ENCODE data around the gene LILRB3.
"Not testable (repeated sequence)": the region's sequence is repeated elsewhere in the genome, so short reads cannot be mapped to it uniquely, and the experiment has no call there.

Gene LILRB3

DNA sequence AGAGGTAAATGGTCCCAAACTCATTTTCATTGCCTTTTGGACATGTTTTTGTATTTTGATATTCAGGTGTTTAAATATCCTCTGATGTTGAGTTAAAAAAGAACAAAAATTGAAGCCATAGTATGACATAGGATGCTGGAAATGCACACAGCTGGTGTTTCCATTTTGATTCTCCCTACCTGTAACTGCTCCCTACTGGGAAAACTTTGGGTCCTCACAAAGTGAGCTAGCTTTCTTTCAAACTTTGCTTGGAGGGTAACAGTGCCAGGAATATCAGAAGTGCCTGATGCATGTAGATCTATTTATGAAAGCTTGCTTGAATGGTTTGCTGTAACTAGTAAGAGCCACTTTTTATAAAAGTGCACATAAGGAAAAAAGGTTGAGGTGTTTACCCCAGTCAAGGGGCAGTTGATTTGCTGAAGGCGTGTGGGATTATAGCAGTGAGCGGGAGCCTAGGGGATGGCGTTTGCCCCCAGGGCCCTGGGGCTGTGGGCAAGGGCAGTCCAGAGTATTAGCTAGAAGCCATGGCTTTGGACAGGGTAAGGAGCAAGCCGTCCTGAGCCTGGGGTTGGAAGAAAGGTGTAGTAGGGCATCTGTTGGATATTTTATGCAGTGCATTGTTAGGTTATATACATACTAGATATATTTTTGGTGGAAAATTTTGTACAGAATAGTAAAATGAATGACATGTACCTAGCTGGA, 17.9 kb downstream of the LILRB3 start:
- TF ChIP-seq, protein P1, sequence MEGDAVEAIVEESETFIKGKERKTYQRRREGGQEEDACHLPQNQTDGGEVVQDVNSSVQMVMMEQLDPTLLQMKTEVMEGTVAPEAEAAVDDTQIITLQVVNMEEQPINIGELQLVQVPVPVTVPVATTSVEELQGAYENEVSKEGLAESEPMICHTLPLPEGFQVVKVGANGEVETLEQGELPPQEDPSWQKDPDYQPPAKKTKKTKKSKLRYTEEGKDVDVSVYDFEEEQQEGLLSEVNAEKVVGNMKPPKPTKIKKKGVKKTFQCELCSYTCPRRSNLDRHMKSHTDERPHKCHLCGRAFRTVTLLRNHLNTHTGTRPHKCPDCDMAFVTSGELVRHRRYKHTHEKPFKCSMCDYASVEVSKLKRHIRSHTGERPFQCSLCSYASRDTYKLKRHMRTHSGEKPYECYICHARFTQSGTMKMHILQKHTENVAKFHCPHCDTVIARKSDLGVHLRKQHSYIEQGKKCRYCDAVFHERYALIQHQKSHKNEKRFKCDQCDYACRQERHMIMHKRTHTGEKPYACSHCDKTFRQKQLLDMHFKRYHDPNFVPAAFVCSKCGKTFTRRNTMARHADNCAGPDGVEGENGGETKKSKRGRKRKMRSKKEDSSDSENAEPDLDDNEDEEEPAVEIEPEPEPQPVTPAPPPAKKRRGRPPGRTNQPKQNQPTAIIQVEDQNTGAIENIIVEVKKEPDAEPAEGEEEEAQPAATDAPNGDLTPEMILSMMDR (IDR thresholded peaks at IDR 0.05), result no peak
- DNase-seq (ENCODE audit: low spot score), result no peak
- Histone ChIP-seq H3K27ac (no peak overlapping the region), H3K4me3 (peak overlapping the region; percentile 2)

- no peak overlapping the region for H3K27ac ChIP-seq
These were observed 19.6 kb downstream of the LILRB3 start for GRCh38 chr19:54203151-54203611.

DNA sequence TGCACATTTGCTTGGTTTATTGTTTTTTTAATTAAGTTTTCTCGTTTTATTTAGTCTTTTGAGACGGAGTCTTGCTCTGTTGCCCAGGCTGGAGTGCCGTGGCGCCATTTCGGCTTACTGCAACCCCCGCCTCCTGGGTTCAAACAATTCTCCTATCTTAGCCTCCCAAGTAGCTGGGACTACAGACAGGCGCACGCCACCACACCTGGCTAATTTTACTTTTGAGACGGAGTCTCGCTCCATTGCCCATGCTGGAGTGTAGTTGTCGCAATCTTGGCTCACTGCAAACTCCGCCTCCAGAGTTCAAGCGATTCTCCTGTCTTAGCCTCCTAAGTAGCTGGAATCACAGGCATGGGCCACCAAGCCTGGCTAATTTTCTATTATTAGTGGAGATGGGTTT, 20.8 kb downstream of the LILRB3 start:
- DNase-seq (ENCODE audit: low spot score), result no peak
- TF ChIP-seq, protein P1 (IDR thresholded peaks at IDR 0.05), result no peak
- Histone ChIP-seq H3K27ac (no peak overlapping the region), H3K4me3 (peak overlapping the region; percentile 80)

More at GRCh38 chr19:54203151-54203611, 19.6 kb downstream of the LILRB3 start:
- peak overlapping the region; percentile 80 for H3K4me3 ChIP-seq
- no peak for DNase-seq (ENCODE audit: low spot score)
- TF ChIP-seq, protein P1 (IDR thresholded peaks at IDR 0.05), result no peak

DNA sequence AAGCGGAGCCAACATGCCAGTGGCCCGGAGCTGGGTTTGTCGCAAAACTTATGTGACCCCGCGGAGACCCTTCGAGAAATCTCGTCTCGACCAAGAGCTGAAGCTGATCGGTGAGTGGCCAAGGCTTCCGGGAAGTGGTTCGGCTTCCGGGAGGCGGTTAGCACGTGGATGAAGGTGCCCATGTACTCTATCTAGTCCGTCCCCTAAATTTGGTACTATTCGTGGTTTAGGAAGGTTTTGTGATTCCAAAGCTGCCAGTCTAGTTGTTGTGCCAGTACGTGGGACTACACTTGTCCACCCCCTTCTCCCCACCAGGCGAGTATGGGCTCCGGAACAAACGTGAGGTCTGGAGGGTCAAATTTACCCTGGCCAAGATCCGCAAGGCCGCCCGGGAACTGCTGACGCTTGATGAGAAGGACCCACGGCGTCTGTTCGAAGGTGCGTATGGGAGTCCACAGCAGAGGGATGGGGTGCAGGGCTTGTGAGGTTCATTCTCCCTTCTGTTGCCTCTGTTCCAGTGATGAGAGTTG, 21.6 kb downstream of the LILRB3 start:
- no peak for DNase-seq (ENCODE audit: low spot score)
- TF ChIP-seq, protein P1 (IDR thresholded peaks at IDR 0.05), result no peak
- peak overlapping the region; percentile 88 to 93 for H3K27ac ChIP-seq
- peak overlapping the region; percentile 80 for H3K4me3 ChIP-seq

- no peak overlapping the region for H3K4me3 ChIP-seq
- TF ChIP-seq, protein P1 (IDR thresholded peaks at IDR 0.05), result no peak
- H3K27ac ChIP-seq, result no peak overlapping the region
- no peak for DNase-seq (ENCODE audit: low spot score)
These were observed 23.4 kb downstream of the LILRB3 start for GRCh38 chr19:54199401-54199800.

DNA sequence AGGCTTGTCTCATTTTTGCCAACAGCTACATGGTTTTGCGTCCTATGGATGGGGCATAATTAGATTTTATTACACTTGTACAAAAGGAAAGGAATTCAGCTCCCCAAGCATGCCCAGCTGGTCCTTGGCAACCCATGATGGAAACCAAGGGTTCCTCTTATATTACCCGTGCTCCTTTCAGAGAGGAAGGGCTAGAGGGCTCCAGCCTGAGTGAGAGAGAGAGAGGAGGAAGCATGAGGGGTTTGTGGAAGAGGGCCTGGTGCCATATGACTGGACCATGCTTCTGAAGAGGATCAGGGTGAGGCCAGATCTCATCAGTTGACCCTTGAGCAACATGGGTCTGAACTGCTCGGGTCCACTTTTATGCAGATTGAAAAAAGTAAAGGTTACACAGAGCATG, 25.7 kb downstream of the LILRB3 start:
- no peak for DNase-seq (ENCODE audit: low spot score)
- TF ChIP-seq, protein P1 (IDR thresholded peaks at IDR 0.05), result no peak
- Histone ChIP-seq H3K27ac (no peak overlapping the region), H3K4me3 (no peak overlapping the region)

DNA sequence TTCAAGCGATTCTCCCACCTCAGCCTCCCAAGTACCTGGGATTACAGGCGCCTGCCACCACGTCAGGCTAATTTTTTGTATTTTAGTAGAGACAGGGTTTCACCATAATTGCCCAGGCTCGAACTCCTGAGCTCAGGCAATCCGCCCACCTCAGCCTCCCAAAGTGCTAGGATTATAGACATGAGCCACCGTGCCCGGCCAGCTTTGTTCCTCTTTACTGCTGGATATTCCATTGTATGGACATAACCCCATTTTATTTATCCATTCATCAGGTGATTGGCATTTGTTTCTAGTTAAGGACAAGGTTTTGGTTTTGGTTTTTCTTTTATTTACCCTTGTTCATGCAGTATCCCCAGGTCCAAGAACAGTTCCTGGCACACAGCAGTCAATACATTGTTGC, 26.3 kb downstream of the LILRB3 start:
- TF ChIP-seq, protein P1 (IDR thresholded peaks at IDR 0.05), result no peak
- Histone ChIP-seq H3K4me3 (no peak overlapping the region), H3K27ac (no peak overlapping the region)
- no peak for DNase-seq (ENCODE audit: low spot score)

- H3K4me3 ChIP-seq; H3K27ac ChIP-seq; DNase-seq (ENCODE audit: low spot score): not testable (repeated sequence)
These were observed 28.3 kb downstream of the LILRB3 start for GRCh38 chr19:54194463-54194862.
